ENCODE measurements around the gene GTF2IRD1. TPM values are rescaled to one million over a fixed set of nuclear protein-coding genes. Genes with fewer than 3 reads are reported as not detected.

GTF2IRD1 gene
- total and polyA plus RNA-seq, 2 of the 13 experiments (the other 11 are each of a cell fraction or from before 2014, with no cell fraction given): 16.5 to 26.7 TPM

- CTCF ChIA-PET (ENCODE audit: low intra/inter-chr PET ratio, low total read pairs): no interaction called here
- no TSS peak for BruUV-seq (replicated peaks)
- FAIRE-seq: no peak
Measured at GRCh38 chr7:74515276-74515675, 61.6 kb downstream of the GTF2IRD1 start.

More at GRCh38 chr7:74515276-74515675, 61.6 kb downstream of the GTF2IRD1 start:
- H3K4me3 ChIP-seq (replicated peaks in 1 of 3; ENCODE audit: insufficient read depth in 1 of 3, low read depth in 2 of 3, low read length in 3 of 3): no peak overlapping the region
- H4K20me1 ChIP-seq (ENCODE audit: insufficient read depth, low read length): no peaks in the 10 kb centered on the region
- POLR2A ChIA-PET: no interaction called here
- H3K9me3 ChIP-seq (ENCODE audit: low read length): no peaks in the 10 kb centered on the region
- H3K27me3 ChIP-seq (ENCODE audit: control insufficient read depth in 1 of 2, insufficient read depth in 2 of 2, low read length in 2 of 2): no peaks in the 10 kb centered on the region
- ATAC-seq (no peak), DNase-seq (ENCODE audit: low spot score) (no peak)
- no peaks in the 10 kb centered on the region for H3K79me2 ChIP-seq (ENCODE audit: insufficient read depth, low read length)
- no peak overlapping the region for H3K27ac ChIP-seq (ENCODE audit: extremely low read length, insufficient read depth, low read length)
- H3K4me2 ChIP-seq (ENCODE audit: low read depth, low read length): no peak overlapping the region
- WGBS (ENCODE audit: low lambda C conversion rate): 95% methylated on average over 14 of the region's 15 CpGs
- H3K36me3 ChIP-seq (replicated peaks in 1 of 2; ENCODE audit: control insufficient read depth in 1 of 2, insufficient read depth in 2 of 2, low read length in 2 of 2): peaks cover 15 to 58% of the 10 kb centered on the region in 2 experiments; a peak in 4 of 5 replicates
- in situ Hi-C loops (cut with HindIII; ENCODE audit: extremely low pct_ligation_motif_present, low pct_unique_long_range_greater_than_20kb): no loop called here
- intact Hi-C loops (cut with micrococcal nuclease; ENCODE audit: unreplicated experiment): no loop called here
- H3K9ac ChIP-seq (ENCODE audit: insufficient read depth, low read depth, low read length): no peak overlapping the region
- TF ChIP-seq, protein P1, sequence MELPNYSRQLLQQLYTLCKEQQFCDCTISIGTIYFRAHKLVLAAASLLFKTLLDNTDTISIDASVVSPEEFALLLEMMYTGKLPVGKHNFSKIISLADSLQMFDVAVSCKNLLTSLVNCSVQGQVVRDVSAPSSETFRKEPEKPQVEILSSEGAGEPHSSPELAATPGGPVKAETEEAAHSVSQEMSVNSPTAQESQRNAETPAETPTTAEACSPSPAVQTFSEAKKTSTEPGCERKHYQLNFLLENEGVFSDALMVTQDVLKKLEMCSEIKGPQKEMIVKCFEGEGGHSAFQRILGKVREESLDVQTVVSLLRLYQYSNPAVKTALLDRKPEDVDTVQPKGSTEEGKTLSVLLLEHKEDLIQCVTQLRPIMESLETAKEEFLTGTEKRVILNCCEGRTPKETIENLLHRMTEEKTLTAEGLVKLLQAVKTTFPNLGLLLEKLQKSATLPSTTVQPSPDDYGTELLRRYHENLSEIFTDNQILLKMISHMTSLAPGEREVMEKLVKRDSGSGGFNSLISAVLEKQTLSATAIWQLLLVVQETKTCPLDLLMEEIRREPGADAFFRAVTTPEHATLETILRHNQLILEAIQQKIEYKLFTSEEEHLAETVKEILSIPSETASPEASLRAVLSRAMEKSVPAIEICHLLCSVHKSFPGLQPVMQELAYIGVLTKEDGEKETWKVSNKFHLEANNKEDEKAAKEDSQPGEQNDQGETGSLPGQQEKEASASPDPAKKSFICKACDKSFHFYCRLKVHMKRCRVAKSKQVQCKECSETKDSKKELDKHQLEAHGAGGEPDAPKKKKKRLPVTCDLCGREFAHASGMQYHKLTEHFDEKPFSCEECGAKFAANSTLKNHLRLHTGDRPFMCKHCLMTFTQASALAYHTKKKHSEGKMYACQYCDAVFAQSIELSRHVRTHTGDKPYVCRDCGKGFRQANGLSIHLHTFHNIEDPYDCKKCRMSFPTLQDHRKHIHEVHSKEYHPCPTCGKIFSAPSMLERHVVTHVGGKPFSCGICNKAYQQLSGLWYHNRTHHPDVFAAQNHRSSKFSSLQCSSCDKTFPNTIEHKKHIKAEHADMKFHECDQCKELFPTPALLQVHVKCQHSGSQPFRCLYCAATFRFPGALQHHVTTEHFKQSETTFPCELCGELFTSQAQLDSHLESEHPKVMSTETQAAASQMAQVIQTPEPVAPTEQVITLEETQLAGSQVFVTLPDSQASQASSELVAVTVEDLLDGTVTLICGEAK (IDR thresholded peaks at IDR 0.05): no peak
- TF ChIP-seq, protein P1 (CRISPR knock-in tag; IDR thresholded peaks at IDR 0.05): no peak
- TF ChIP-seq PAF1 (CRISPR knock-in tag; IDR thresholded peaks at IDR 0.05) (no peak), THAP11 (CRISPR knock-in tag; IDR thresholded peaks at IDR 0.05) (no peak), ZNF124 (CRISPR knock-in tag; IDR thresholded peaks at IDR 0.05) (no peak), ZNF841 (CRISPR knock-in tag; IDR thresholded peaks at IDR 0.05; ENCODE audit: borderline replicate concordance) (no peak), ZNF431 (CRISPR knock-in tag; IDR thresholded peaks at IDR 0.05; ENCODE audit: borderline replicate concordance, low read depth) (no peak), NR1H2 (CRISPR knock-in tag; IDR thresholded peaks at IDR 0.05; ENCODE audit: borderline replicate concordance, low read depth) (no peak), XBP1 (CRISPR knock-in tag; IDR thresholded peaks at IDR 0.05) (no peak)
- H2AFZ ChIP-seq (ENCODE audit: low read length): no peak overlapping the region
- no peaks in the 10 kb centered on the region for H3K4me1 ChIP-seq (ENCODE audit: insufficient read depth, low read length)
